Right renal cortex interstitium (tissue), 3 donors: ENCODE measurements around the gene RNF17. TPM values are rescaled to one million over a fixed set of nuclear protein-coding genes. Genes with fewer than 3 reads are reported as not detected.

Source experiments
- DNase-seq, 3 donors: peaks; one replicate each; pipeline ENCODE4 v3.0.0-alpha.2; 2013; ENCODE audit warnings: low read depth in 3 of 3, low spot score in 2 of 3
- polyA plus RNA-seq, 3 donors: library from polyadenylated mRNA; unstranded; fragments of 120-200 nt; gene quantifications; one replicate each; pipeline ENCODE4 v1.2.1, GENCODE V29; 2013; ENCODE audit not compliant: insufficient read length in 3 of 3

Gene RNF17
- polyA plus RNA-seq, 3 donors = 0.18 to 0.71 TPM; not detected in 1

GRCh38 chr13:24892829-24893228, 128.9 kb downstream of the RNF17 start:
- no peak for DNase-seq

- no peak for DNase-seq
These were observed 129.9 kb downstream of the RNF17 start for GRCh38 chr13:24893863-24894262.

- DNase-seq = no peak
These were observed 130.5 kb downstream of the RNF17 start for GRCh38 chr13:24894277-24894971.

- DNase-seq = no peak
These were observed 131.0 kb downstream of the RNF17 start for GRCh38 chr13:24894972-24895300.

- DNase-seq = no peak
These were observed 132.1 kb downstream of the RNF17 start for GRCh38 chr13:24896061-24896460.

- no peak for DNase-seq
These were observed 133.3 kb downstream of the RNF17 start for GRCh38 chr13:24897293-24897692.

- DNase-seq = no peak
These were observed 135.6 kb downstream of the RNF17 start for GRCh38 chr13:24899601-24900000.

- no peak for DNase-seq
These were observed 136.5 kb downstream of the RNF17 start for GRCh38 chr13:24900507-24900906.

- DNase-seq = no peak
These were observed 141.3 kb downstream of the RNF17 start for GRCh38 chr13:24905242-24905641.

GRCh38 chr13:24906268-24906667, 142.3 kb downstream of the RNF17 start:
- no peak for DNase-seq

- no peak for DNase-seq
These were observed 146.6 kb downstream of the RNF17 start for GRCh38 chr13:24910502-24911132.

- no peak for DNase-seq
These were observed 147.4 kb downstream of the RNF17 start for GRCh38 chr13:24911133-24911908.

GRCh38 chr13:24916464-24916863, 152.5 kb downstream of the RNF17 start:
- no peak for DNase-seq

GRCh38 chr13:24921003-24921402, 157.0 kb downstream of the RNF17 start:
- DNase-seq = no peak

- no peak for DNase-seq
These were observed 157.9 kb downstream of the RNF17 start for GRCh38 chr13:24921881-24922280.

- no peak for DNase-seq
These were observed 158.4 kb downstream of the RNF17 start for GRCh38 chr13:24922387-24922744.

- peak; percentile 85 to 94 (median 93) for DNase-seq
These were observed 159.0 kb downstream of the RNF17 start for GRCh38 chr13:24922745-24923591.

GRCh38 chr13:24925318-24926231, 161.6 kb downstream of the RNF17 start:
- DNase-seq = no peak

- no peak for DNase-seq
These were observed 163.9 kb downstream of the RNF17 start for GRCh38 chr13:24927810-24928404.

GRCh38 chr13:24929196-24929595, 165.2 kb downstream of the RNF17 start:
- no peak for DNase-seq
